Measurements from ENCODE around the gene NT5DC4. TPM values are rescaled to one million over a fixed set of nuclear protein-coding genes. Genes with fewer than 3 reads are reported as not detected.

The NT5DC4 gene
- polyA plus RNA-seq, 1 experiment, result not detected

DNA sequence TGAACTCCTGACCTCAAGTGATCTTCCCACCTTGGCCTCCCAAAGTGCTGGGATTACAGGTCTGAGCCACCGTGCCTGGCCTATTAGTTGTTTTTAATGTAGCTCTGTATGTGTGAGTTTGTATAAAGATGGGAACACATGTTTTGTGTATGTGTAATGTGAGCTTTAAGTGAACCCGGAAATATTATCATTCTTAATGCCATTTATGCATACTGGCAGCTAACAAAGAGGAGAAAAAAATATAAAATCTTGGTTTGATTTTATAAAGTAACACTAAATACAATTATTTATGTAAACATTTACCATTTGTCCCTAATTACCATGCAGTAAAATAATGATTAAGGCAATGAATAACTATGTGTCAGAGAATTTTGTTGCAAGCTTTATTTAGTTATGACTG, 52.7 kb downstream of the NT5DC4 start:
- ChIA-PET POLR2A (no interaction called here), CTCF (interaction anchor here (0.9 to 1.1 kb wide), 2 partner anchors 12 to 23 kb away, joined by 3 to 5 read pairs; no protein-coding TSS in a partner anchor)
- Histone ChIP-seq H3K36me3 (ENCODE audit: control insufficient read depth, insufficient read depth, low read length) (no peaks in the 10 kb centered on the region), H3K27me3 (ENCODE audit: control insufficient read depth, insufficient read depth, low read length) (no peaks in the 10 kb centered on the region), H3K4me3 (ENCODE audit: low read depth, low read length) (no peak overlapping the region)
- TF ChIP-seq, protein P1, sequence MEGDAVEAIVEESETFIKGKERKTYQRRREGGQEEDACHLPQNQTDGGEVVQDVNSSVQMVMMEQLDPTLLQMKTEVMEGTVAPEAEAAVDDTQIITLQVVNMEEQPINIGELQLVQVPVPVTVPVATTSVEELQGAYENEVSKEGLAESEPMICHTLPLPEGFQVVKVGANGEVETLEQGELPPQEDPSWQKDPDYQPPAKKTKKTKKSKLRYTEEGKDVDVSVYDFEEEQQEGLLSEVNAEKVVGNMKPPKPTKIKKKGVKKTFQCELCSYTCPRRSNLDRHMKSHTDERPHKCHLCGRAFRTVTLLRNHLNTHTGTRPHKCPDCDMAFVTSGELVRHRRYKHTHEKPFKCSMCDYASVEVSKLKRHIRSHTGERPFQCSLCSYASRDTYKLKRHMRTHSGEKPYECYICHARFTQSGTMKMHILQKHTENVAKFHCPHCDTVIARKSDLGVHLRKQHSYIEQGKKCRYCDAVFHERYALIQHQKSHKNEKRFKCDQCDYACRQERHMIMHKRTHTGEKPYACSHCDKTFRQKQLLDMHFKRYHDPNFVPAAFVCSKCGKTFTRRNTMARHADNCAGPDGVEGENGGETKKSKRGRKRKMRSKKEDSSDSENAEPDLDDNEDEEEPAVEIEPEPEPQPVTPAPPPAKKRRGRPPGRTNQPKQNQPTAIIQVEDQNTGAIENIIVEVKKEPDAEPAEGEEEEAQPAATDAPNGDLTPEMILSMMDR (IDR thresholded peaks at IDR 0.05; ENCODE audit: insufficient read depth, low read depth, low read length), result no peak
- DNase-seq (ENCODE audit: low read depth), result no peak

DNA sequence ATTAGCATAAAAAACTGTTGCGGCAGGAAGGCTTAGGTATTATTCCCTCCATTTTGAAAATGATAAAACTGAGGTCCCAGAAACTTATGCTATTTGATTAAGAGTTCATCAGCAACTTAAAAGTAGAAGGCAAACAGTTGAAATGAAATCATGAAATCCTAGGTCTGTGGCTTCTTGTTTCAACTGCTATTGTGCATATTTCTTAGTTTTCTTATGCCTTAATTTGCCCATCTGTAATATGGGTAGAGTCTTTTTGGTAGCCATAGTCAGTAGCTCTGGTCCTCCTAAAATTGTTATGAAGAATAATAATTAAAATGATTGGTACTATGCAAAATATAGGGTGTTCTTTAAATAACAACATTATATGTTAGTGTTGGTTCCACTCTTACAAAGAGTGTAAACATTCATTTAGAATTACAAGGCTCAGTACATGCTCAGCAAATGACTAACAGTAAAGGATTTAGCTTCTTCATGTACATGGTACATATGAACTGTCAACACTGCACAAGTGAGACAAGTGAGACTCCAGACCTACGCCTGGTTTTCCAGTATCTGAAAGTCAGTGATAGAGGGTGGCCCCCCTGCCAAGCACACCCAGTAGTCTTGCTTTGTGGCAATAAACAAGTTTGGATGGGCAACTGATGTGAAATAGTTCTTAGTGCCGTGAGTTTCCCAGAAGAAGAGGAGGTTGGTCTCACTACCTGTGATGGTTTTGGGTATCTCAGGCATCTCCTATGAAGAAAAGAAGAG, 53.9 kb downstream of the NT5DC4 start:
- no peak overlapping the region for H3K4me3 ChIP-seq (ENCODE audit: low read depth, low read length)
- ChIA-PET CTCF (interaction anchor here (0.6 to 0.9 kb wide), 2 partner anchors 11 to 146 kb away, joined by 3 to 5 read pairs; no protein-coding TSS in a partner anchor), POLR2A (no interaction called here)
- TF ChIP-seq, protein P1 (IDR thresholded peaks at IDR 0.05; ENCODE audit: insufficient read depth, low read depth, low read length), result no peak
- H3K36me3 ChIP-seq (ENCODE audit: control insufficient read depth, insufficient read depth, low read length), result no peaks in the 10 kb centered on the region
- DNase-seq (ENCODE audit: low read depth), result no peak
- no peaks in the 10 kb centered on the region for H3K27me3 ChIP-seq (ENCODE audit: control insufficient read depth, insufficient read depth, low read length)

DNA sequence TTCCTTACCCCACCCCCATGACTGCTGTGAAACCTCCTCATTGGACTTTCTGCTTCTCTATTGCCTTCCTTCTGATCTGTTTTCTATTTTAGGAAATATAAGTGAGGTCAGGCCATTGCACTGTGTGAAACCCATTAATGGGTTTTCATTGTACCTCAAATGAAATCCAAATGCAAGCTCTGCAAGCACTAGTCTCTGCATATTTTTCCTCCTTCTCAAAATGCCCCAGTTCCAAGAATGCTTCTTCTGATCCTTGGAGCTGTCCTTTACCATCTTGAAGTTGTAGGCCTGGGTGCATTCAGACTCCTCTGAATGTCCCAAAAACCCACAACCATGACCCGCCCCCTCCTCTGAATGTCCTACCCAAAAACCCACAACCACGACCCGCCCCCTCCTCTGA, 55.3 kb downstream of the NT5DC4 start:
- DNase-seq (ENCODE audit: low read depth), result no peak
- CTCF ChIA-PET, result no interaction called here
- Histone ChIP-seq H3K27me3 (ENCODE audit: control insufficient read depth, insufficient read depth, low read length) (no peaks in the 10 kb centered on the region), H3K4me3 (ENCODE audit: low read depth, low read length) (no peak overlapping the region), H3K36me3 (ENCODE audit: control insufficient read depth, insufficient read depth, low read length) (no peaks in the 10 kb centered on the region)
- POLR2A ChIA-PET, result no interaction called here
- TF ChIP-seq, protein P1 (IDR thresholded peaks at IDR 0.05; ENCODE audit: insufficient read depth, low read depth, low read length), result no peak

DNA sequence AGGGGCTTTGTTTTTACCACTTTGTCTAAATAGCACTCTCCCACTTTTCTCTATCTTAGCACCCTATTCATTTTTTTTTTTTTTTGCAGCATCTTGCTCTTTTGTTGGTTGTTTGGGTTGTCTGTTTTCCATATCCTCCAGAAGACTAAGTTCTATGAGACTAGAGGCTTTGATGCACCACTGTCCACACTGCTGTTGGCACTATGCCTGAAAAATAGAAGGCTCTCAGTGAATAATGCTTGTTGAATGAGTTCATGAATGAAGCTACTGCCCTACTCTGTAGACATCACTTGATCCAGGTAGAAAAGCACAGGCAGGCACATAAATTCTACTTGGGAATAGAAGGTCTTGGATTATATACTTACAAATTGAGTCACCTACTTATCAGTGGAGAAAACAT, 56.2 kb downstream of the NT5DC4 start:
- ChIA-PET CTCF (no interaction called here), POLR2A (no interaction called here)
- H3K4me3 ChIP-seq (ENCODE audit: low read depth, low read length), result no peak overlapping the region
- no peaks in the 10 kb centered on the region for H3K27me3 ChIP-seq (ENCODE audit: control insufficient read depth, insufficient read depth, low read length)
- no peaks in the 10 kb centered on the region for H3K36me3 ChIP-seq (ENCODE audit: control insufficient read depth, insufficient read depth, low read length)
- no peak for DNase-seq (ENCODE audit: low read depth)
- TF ChIP-seq, protein P1 (IDR thresholded peaks at IDR 0.05; ENCODE audit: insufficient read depth, low read depth, low read length), result no peak

DNA sequence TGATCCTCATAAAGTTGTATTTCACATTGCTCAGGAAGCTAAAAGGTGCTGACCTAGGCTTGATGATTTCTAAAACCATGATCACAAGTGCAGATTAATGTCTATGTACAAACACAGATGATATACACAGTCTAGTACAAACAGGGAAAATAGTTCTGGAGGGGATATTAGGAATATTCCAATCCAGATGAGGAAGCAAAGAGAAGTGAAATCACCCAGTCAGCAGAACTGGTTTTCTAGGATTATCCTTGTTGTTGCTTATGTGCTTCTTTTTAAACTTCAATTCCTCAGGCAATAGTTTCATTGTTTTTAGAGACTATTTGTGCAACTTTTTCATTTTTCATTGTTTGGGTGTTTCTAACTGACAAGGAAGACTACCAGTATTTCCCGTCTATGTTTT, 58.8 kb downstream of the NT5DC4 start:
- Histone ChIP-seq H3K4me3 (ENCODE audit: low read depth, low read length) (no peak overlapping the region), H3K27me3 (ENCODE audit: control insufficient read depth, insufficient read depth, low read length) (no peaks in the 10 kb centered on the region), H3K36me3 (ENCODE audit: control insufficient read depth, insufficient read depth, low read length) (no peaks in the 10 kb centered on the region)
- CTCF ChIA-PET, result no interaction called here
- TF ChIP-seq, protein P1 (IDR thresholded peaks at IDR 0.05; ENCODE audit: insufficient read depth, low read depth, low read length), result no peak
- no peak for DNase-seq (ENCODE audit: low read depth)
- POLR2A ChIA-PET, result no interaction called here

All from BJ (cell line).